Natural killer cell treated with Interleukin-12 subunit alpha and Interleukin-12 subunit beta and Interleukin-15 and Interleukin-18, amount 100 ng/mL, for 72 hours (primary cell): ENCODE measurements around the gene GRAMD1B. TPM values are rescaled to one million over a fixed set of nuclear protein-coding genes. Genes with fewer than 3 reads are reported as not detected.
A peak's percentile ranks its signal among the peaks of the same experiment; 100 is the strongest.

Experiments used
- ATAC-seq, 2 donors: fragments of 150-1000 bp; cut with Tn5 transposase in 1 of 2; sonication (Bioruptor Pico), chemical (Tn5 transposase) in 1 of 2; 2 replicates each; pipeline ENCODE4 v1.10.0; 2021
- DNase-seq: peaks from one replicate; pipeline ENCODE4 v3.0.0; 2022; ENCODE audit warnings: low spot score
- H3K27ac Mint-ChIP-seq, 2 donors: 1 replicate in 1 of 2; 2 replicates in 1 of 2; pipeline ENCODE4 v1.8.0; 2022; ENCODE audit warnings: mixed read lengths in 2 of 2, mild to moderate bottlenecking in 1 of 2, moderate library complexity in 1 of 2
- H3K27me3 Mint-ChIP-seq, 2 donors: 1 replicate in 1 of 2; 2 replicates in 1 of 2; pipeline ENCODE4 v1.8.0; 2022; ENCODE audit warnings: mixed read lengths in 2 of 2
- H3K36me3 Mint-ChIP-seq: one replicate; pipeline ENCODE4 v1.8.0; 2022; ENCODE audit warnings: mixed read lengths
- H3K4me1 Mint-ChIP-seq, 2 donors: 1 replicate in 1 of 2; 2 replicates in 1 of 2; pipeline ENCODE4 v1.8.0; 2022; ENCODE audit warnings: low read depth in 2 of 2, mixed read lengths in 2 of 2, mild to moderate bottlenecking in 1 of 2
- H3K4me3 Mint-ChIP-seq: one replicate; pipeline ENCODE4 v1.8.0; 2022; ENCODE audit warnings: mixed read lengths
- H3K9me3 Mint-ChIP-seq: 2 replicates; pipeline ENCODE4 v1.8.0; 2022; ENCODE audit warnings: mixed read lengths
- total RNA-seq, 2 donors: library from RNA; stranded (reverse); gene quantifications; one replicate each; pipeline ENCODE4 v1.2.3, GENCODE V29; 2022

The GRAMD1B gene
- 100 to 1,000 TPM in 1 of 2 donors, 10 to 100 TPM in 1; 20.3 to 104 TPM for total RNA-seq

GRCh38 chr11:123429913-123430720 lies at the start of gene GRAMD1B:
Gene GRAMD1B (plus strand): TSS chr11:123430269. CDS start chr11:123430793, 524 bp downstream.
- peak; percentile 76 for DNase-seq
- Mint-ChIP-seq H3K27me3 (peaks cover 0 to 12% of the 10 kb centered on the region in 2 donors), H3K27ac (peak within 1 kb of the TSS; percentile 62 to 81), H3K9me3 (no peaks in the 10 kb centered on the region), H3K36me3 (no peaks in the 10 kb centered on the region), H3K4me3 (peak within 1 kb of the TSS; percentile 95), H3K4me1 (peaks cover 19 to 22% of the 10 kb centered on the region in 2 donors)
- ATAC-seq: peak; percentile 83 to 84

GRCh38 chr11:123381149-123381548 lies 48.9 kb upstream of the GRAMD1B start:
- Mint-ChIP-seq H3K27ac (no peak overlapping the region), H3K36me3 (no peaks in the 10 kb centered on the region), H3K4me3 (no peak overlapping the region), H3K9me3 (no peaks in the 10 kb centered on the region), H3K4me1 (peaks cover 32 to 36% of the 10 kb centered on the region in 2 donors), H3K27me3 (peaks cover 0 to 2% of the 10 kb centered on the region in 2 donors)
- ATAC-seq (no peak), DNase-seq (no peak)

- peaks cover 29 to 34% of the 10 kb centered on the region in 2 donors for H3K4me1 Mint-ChIP-seq
- peaks cover 0 to 2% of the 10 kb centered on the region in 2 donors for H3K27me3 Mint-ChIP-seq
- H3K9me3 Mint-ChIP-seq: no peaks in the 10 kb centered on the region
- peak; percentile 87 for DNase-seq
- H3K27ac Mint-ChIP-seq: no peak overlapping the region
- H3K4me3 Mint-ChIP-seq: no peak overlapping the region
- H3K36me3 Mint-ChIP-seq: no peaks in the 10 kb centered on the region
- peak; percentile 95 for ATAC-seq
Observed at GRCh38 chr11:123381817-123382554, 48.1 kb upstream of the GRAMD1B start.

GRCh38 chr11:123382555-123383074 lies 47.5 kb upstream of the GRAMD1B start:
- Mint-ChIP-seq H3K36me3 (no peaks in the 10 kb centered on the region), H3K9me3 (no peaks in the 10 kb centered on the region), H3K4me1 (peaks cover 25 to 30% of the 10 kb centered on the region in 2 donors), H3K4me3 (no peak overlapping the region), H3K27me3 (no peaks in the 10 kb centered on the region), H3K27ac (no peak overlapping the region)
- no peak for DNase-seq
- ATAC-seq: peak; percentile 11 to 39

- H3K27ac Mint-ChIP-seq: no peak overlapping the region
- ATAC-seq (no peak), DNase-seq (no peak)
- peaks cover 20 to 25% of the 10 kb centered on the region in 2 donors for H3K4me1 Mint-ChIP-seq
- no peaks in the 10 kb centered on the region for H3K9me3 Mint-ChIP-seq
- no peaks in the 10 kb centered on the region for H3K27me3 Mint-ChIP-seq
- no peaks in the 10 kb centered on the region for H3K36me3 Mint-ChIP-seq
- H3K4me3 Mint-ChIP-seq: no peak overlapping the region
Observed at GRCh38 chr11:123384116-123384515, 46.0 kb upstream of the GRAMD1B start.

GRCh38 chr11:123386796-123387510 lies 43.1 kb upstream of the GRAMD1B start:
- Mint-ChIP-seq H3K4me3 (no peak overlapping the region), H3K36me3 (no peaks in the 10 kb centered on the region), H3K27me3 (peaks cover 7 to 8% of the 10 kb centered on the region in 2 donors), H3K27ac (no peak overlapping the region), H3K9me3 (no peaks in the 10 kb centered on the region), H3K4me1 (peaks cover 10 to 14% of the 10 kb centered on the region in 2 donors)
- ATAC-seq: no peak
- no peak for DNase-seq

- Mint-ChIP-seq H3K4me1 (peaks cover 3 to 28% of the 10 kb centered on the region in 2 donors), H3K27ac (no peak overlapping the region), H3K27me3 (peaks cover 7 to 8% of the 10 kb centered on the region in 2 donors), H3K9me3 (no peaks in the 10 kb centered on the region), H3K4me3 (no peak overlapping the region), H3K36me3 (no peaks in the 10 kb centered on the region)
- DNase-seq (no peak), ATAC-seq (no peak)
Observed at GRCh38 chr11:123388640-123389039, 41.4 kb upstream of the GRAMD1B start.

GRCh38 chr11:123390146-123390545 lies 39.9 kb upstream of the GRAMD1B start:
- DNase-seq (no peak), ATAC-seq (no peak)
- H3K27me3 Mint-ChIP-seq: peaks cover 7 to 12% of the 10 kb centered on the region in 2 donors
- no peaks in the 10 kb centered on the region for H3K36me3 Mint-ChIP-seq
- H3K9me3 Mint-ChIP-seq: no peaks in the 10 kb centered on the region
- H3K4me3 Mint-ChIP-seq: no peak overlapping the region
- H3K27ac Mint-ChIP-seq: no peak overlapping the region
- H3K4me1 Mint-ChIP-seq: peaks cover 3 to 38% of the 10 kb centered on the region in 2 donors

- H3K4me3 Mint-ChIP-seq: peak overlapping the region; percentile 34
- peak overlapping the region in 1 of 2 donors; percentile 27 for H3K27ac Mint-ChIP-seq
- peaks cover 7 to 12% of the 10 kb centered on the region in 2 donors for H3K27me3 Mint-ChIP-seq
- H3K36me3 Mint-ChIP-seq: no peaks in the 10 kb centered on the region
- H3K9me3 Mint-ChIP-seq: no peaks in the 10 kb centered on the region
- ATAC-seq (peak in 1 of 2 donors; percentile 52), DNase-seq (no peak)
- H3K4me1 Mint-ChIP-seq: peaks cover 3 to 38% of the 10 kb centered on the region in 2 donors
Observed at GRCh38 chr11:123391646-123392348, 38.3 kb upstream of the GRAMD1B start.

GRCh38 chr11:123392431-123392830 lies 37.6 kb upstream of the GRAMD1B start:
- peak in 1 of 2 donors; percentile 48 for ATAC-seq
- Mint-ChIP-seq H3K4me1 (peaks cover 3 to 38% of the 10 kb centered on the region in 2 donors), H3K27ac (peak overlapping the region in 1 of 2 donors; percentile 19), H3K9me3 (no peaks in the 10 kb centered on the region), H3K36me3 (no peaks in the 10 kb centered on the region), H3K27me3 (peaks cover 7 to 12% of the 10 kb centered on the region in 2 donors), H3K4me3 (peak overlapping the region; percentile 34)
- no peak for DNase-seq

- ATAC-seq (no peak), DNase-seq (no peak)
- Mint-ChIP-seq H3K27ac (peak overlapping the region in 1 of 2 donors; percentile 19), H3K36me3 (no peaks in the 10 kb centered on the region), H3K4me3 (peak overlapping the region; percentile 34), H3K4me1 (peaks cover 3 to 38% of the 10 kb centered on the region in 2 donors), H3K9me3 (no peaks in the 10 kb centered on the region), H3K27me3 (peaks cover 7 to 12% of the 10 kb centered on the region in 2 donors)
Observed at GRCh38 chr11:123392844-123393243, 37.2 kb upstream of the GRAMD1B start.

GRCh38 chr11:123393312-123393927 lies 36.6 kb upstream of the GRAMD1B start:
- no peaks in the 10 kb centered on the region for H3K9me3 Mint-ChIP-seq
- DNase-seq: no peak
- no peak overlapping the region for H3K4me3 Mint-ChIP-seq
- H3K27me3 Mint-ChIP-seq: peaks cover 7 to 12% of the 10 kb centered on the region in 2 donors
- ATAC-seq: peak in 1 of 2 donors; percentile 66
- H3K4me1 Mint-ChIP-seq: peaks cover 3 to 38% of the 10 kb centered on the region in 2 donors
- H3K27ac Mint-ChIP-seq: peak overlapping the region in 1 of 2 donors; percentile 19
- no peaks in the 10 kb centered on the region for H3K36me3 Mint-ChIP-seq
